ENCODE results near the gene MICAL3. TPM values are rescaled to one million over a fixed set of nuclear protein-coding genes. Genes with fewer than 3 reads are reported as not detected.
"Not testable (repeated sequence)": the region's sequence is repeated elsewhere in the genome, so short reads cannot be mapped to it uniquely, and the experiment has no call there.

The MICAL3 gene
- total RNA-seq, 1 donor from 2014 or later = 41.0 TPM

DNA sequence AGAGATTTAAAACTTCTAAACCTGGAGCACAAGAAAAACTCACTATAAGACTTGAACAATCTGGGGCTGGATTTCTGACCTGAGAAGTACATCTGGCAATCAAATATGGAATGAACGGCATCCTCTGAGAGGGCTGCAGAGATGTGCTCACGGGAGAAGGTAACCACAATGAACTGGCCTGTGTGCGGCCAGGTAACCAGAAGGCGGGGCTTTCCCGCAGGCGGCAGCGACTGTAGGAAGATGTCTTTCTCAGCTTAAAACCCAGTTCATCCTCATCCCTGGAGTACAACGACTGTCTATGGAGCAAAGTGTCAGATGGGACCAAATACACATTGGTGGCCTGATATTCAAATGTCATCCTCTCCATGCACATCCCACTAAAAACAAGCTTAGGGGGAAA is 24.5 kb downstream of the MICAL3 start:
- no peak for DNase-seq

DNA sequence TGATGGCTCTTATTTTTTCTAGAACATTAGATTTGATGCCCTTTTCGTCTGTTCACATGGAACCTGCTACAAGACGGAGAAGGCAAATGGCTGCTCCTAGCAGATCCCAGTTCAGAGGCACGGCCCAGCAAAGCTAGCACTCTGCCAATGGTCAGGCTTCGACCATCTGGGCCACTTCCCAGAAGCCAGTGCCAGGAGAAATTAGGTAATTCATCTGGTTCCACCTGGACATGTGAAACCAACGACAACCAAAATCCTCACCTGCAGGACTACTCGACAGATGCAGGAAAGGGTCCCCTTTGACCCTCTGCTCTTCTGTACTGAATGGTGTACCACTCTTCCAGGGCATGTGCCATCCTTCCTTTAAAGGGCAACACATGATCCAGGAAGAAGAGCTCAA is 25.4 kb downstream of the MICAL3 start:
- DNase-seq = no peak

DNA sequence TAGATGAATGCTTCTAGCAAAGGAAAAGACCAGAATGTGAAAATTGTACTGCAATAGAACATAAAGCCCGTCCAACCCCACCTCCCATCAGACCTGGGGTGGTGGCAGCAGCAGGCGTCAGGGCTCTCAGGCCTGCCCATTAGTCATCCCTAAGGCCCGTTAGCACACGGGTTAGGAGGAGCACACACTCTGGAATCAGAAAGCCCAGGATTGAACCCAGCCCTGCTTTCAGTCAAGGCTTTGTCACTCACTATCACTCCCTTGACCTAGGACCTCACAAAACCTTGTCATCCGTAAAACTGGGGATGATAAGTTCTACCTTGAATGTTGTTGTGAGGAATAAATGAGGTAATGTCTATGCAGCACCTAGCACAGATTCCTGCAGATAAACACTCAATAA is 26.9 kb downstream of the MICAL3 start:
- no peak for DNase-seq

DNA sequence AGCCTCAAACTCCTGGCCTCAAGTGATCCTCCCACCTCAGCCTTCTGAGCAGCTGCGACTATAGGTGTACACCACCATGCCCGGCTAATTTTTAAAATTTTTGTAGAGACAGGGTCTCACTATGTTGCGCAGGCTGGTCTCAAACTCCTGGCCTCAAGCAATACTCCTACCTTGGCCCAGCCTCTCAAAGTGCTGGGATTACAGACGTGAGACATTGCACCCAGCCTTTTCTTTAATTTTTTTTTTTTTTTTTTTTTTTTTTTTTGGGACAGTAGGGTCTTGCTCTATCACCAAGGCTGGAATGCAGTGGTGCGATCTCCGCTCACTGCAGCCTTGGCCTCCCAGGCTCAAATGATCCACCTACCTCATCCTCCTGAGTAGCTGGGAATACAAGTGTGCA is 29.1 kb downstream of the MICAL3 start:
- not testable (repeated sequence) for DNase-seq

DNA sequence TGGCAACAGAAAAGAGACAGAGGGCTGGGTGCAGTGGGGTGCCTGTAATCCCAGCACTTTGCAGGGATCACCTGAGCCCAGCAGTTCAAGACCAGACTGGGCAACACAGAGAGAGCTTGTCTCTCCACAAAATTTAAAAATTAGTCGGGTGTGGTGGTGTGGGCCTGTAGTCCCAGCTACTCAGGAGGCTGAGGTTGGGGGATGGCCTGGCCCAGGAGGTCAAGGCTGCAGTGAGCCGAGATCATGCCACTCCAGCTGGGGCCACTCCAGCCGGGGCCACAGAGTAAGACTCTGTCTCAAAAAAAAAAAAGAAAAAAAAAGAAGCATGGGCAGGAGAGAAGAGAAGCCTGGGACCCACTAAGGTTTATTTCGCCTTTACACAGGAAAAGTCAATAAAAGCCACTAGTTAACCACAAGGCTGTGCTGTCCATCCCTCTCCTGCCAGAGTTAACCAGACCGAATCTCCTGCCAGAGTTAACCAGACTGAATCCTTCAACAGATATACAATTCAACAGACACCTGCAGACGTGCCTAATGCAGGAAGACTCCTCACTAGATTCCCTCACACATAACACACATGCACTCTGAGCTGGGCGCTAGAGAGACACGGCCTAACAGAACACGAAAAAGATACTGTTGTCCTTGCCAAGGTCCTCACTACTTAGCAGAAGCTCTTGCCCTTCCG is 29.8 kb downstream of the MICAL3 start:
- DNase-seq = no peak

DNA sequence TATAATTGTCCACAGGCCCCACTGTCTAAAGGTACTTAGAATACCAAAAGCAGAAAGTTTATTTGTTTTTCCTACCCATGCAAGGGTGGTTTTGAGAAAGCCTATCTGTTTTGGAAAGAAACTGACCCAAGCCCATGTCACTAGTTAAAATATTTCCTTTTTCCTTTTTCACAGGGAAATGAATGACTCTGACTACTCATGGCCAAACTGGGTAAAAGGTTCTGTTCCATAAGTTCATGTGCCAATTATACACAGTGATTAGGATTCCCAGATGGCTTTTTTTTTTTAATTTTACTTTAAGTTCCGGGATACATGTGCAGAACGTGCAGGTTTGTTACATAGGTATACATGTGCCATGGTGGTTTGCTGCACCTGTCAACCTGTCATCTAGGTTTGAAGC is 31.4 kb downstream of the MICAL3 start:
- not testable (repeated sequence) for DNase-seq

DNA sequence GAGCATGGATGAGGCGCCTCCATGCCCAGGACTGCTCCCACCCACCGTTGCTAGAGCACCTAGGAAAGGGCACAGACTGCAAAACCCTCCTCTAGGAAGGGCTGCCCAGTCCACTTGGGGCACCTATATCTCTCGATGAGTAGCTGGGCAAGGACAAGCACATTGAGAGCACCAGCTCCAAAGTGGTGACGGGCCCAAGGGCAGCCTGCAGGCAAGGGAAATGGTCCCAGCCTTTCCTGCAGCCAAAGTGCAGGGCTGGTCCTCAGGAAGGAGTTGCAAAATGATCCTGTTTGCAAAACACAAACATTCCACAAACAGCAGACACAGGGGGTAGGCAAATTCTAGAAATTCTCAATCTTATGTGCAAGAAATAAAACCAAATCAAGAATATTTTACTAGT is 32.4 kb downstream of the MICAL3 start:
- DNase-seq = not testable (repeated sequence)

DNA sequence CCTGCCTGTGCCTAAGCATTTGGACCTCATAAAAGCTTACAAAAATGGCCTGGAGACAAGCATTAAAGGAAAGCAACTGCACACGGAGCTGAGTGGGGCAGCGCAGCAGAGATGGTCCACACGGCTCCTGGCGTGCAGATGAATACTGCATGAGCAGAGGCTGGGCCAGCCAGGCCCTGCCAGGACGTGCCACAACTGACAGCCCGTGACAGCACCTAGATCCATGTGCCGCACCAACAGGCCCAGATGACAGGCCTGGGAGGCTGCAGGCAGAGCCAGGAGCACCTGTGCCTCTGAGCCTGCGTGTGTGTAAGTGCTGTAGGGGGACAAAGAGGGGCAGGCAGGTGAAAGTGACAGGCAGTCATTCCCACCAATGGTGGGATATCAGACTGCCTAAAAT is 33.4 kb downstream of the MICAL3 start:
- DNase-seq = no peak

DNA sequence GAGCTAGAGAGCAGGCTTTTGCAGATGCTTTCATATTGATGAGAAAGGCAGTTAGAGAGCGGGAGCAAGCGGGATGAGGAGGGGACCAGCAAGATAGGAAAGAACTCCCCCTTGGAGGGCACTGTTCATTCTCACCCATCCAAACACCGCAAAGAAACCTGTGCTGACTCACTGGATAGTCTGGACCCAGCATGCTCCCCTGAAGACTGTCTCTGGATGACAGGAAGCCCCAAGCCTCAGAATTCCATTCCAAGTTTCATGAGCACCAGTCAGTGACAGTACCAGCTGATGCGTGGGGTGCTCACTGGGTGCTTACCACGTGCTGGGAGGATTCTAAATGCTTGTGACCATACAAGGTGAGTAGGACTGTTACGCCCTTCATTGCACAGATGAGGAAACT is 34.2 kb downstream of the MICAL3 start:
- DNase-seq = no peak

DNA sequence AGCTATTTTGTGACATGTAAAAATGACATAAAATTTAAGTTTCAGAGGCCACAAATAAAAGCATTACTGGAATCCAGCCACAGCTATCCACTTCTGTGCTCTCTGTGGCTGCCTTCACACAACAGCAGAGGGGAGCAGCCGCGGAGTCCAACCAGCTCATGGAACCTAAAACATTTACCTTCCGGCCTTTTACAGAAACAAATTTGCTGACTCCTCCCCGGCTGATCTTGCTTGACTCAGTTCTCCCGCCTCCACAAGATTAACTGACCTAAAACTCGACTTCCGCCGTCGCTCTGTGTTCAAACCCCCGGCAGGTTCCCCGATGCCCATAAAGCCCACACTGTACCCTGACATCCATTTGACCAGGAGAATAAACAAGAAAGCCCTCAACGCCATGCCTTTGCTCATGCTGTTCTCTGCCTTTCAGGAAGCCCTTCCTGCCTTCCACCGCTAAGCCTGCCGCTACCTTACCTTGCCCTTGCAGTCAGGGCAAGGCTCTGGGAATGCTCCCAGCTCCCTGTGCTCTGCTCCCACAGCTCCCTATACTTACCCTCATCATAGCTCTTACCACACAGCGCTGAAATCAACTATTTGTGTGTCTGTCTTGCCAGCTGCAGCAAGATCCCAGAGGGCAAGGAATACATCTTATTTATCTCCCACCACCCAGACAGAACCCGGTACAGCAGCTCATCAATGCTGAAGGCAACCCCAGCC is 35.4 kb downstream of the MICAL3 start:
- no peak for DNase-seq

DNA sequence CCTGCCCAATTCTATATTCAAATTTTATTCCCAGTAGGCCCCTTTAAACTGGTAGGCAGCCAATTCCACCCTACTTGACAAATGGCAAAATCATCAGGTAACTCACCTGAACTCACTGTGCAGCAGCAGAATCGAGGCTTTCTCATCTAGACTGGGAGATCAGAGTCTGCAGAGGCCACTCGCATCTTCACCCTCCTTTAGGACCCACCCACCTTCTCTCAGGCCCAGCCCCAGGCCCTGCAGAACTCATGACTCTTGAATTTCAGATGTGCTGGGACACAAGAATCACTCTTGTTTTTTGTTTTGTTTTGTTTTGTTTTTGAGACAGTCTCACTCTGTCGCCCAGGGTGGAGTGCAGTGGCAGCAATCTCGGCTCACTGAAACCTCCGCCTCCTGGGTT is 38.8 kb downstream of the MICAL3 start:
- DNase-seq = no peak

DNA sequence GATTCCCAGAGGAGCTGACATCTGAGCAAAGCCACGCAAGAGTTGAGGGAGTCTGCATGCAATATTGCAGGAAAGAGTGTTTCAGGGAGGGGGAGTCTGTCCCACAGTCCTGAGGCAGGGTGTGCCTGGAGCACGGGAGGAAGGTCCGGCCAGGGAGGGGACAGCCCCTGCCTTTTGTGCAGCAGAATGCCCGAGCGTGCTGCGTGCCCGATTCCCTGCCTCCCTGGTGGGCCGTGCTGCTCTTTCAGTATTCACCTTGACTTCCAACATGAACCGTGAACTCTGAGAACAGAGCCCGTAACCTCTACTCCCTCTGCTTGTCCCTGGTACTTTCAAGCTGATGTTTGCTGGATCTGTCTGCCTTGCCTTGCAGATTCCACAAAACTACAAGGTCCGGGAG is 39.3 kb downstream of the MICAL3 start:
- DNase-seq = not testable (repeated sequence)

DNA sequence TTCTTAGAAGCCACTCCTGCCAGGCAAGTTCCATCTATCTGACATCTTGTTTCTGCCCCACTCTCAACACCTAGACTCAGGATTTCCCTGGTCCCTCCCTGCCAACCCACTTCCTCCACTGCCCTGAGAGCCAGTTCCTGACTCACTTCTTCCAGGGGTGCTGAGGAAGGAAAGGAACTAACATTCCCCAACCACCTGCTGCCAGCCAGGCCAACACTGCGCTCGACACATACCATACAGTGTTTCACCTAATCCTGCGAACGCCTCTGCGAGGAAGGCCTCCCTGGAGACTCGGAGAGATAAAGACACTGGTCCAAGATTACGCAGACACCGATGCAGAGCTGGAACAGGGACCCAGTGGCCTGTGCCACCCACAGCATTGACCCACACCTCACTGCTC is 40.2 kb downstream of the MICAL3 start:
- no peak for DNase-seq

DNA sequence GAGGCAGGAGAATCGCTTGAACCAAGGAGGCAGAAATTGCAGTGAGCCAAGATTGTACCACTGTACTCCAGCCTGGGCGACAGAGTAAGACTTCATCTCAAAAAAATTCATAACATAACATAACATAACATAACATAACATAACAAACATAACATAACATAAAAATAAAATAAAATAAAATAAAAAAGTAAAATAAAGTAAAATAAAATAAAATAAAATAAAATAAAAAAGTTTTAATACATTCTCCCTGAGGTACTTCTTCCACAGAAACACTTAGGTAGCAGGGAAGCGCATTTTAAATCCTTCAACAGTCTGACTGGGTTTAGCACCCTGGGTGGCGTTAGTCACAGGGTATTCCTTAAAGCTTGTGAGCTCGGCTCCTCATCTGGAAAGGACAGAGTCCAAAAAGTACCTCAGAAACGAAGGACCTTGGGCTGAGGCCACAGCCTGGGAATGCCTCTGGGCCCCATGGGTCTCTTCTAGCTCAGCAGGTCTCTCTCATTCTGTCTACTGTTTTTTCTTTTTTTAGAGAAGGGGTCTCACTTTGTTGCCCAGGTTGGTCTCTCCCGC is 41.7 kb downstream of the MICAL3 start:
- no peak for DNase-seq

DNA sequence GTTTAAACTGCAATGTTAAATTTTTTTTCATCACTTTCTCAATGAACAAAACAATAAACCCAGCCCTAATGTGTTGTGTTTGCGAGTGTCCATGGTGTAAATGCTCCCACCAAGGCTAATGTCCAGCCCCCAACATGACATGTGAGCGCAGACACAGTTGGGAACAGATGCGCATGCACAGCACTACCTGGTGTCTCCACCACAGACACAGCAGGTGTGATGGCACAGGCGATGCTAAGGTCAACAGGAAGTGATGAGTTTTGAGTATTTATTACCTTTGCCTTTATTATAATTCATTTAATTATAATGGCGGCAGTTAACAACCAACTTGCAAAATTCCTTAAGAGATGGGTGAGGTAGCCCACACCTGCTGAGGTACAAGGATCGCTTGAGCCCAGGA is 42.9 kb downstream of the MICAL3 start:
- DNase-seq = no peak

DNA sequence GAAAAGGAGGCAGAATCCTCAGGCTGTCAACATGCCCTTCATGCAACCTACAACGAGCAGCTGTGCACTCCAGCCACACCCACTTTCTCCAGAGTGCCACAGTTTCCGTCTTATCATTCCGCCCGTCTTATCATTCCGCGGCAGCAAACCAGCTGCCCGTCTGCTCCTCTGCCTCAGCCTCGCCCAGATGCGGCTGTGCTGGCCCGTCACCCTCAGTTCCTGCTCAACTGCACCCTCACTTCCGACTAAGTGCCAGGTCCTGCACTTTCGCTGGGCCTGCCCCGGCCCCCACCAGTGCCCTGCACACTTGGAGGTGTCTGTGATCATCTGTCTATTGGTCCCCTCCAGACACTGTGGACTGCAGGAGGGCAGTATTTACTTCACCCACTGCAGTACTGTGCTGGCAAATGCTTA is 43.7 kb downstream of the MICAL3 start:
- DNase-seq = peak; percentile 75

DNA sequence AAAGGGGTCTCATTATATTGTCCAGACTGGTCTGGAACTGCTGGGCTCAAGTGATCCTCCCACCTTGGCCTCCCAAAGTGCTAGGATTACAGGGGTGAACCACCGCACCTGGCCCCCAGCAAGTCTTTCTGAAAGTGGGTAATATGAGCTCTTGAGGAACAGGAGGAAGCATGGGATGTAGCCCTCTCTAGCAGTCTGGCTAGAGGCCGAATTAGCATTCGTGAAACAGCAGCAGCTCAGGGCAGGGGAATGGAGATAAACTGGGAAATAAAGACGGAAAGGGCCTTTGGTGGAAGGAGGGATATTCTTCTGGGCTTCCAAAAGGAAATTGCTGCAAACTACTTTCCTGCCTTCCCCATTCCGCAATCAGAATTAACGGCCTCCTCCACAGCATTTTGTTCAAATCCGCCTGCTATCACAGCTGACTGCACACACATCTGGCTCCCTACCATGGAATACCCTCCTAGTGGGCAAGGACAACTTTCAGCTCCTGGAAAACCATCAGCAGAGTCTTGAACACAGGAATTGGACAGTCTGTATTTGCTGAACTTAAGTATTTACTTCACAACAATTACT is 44.3 kb downstream of the MICAL3 start:
- no peak for DNase-seq

DNA sequence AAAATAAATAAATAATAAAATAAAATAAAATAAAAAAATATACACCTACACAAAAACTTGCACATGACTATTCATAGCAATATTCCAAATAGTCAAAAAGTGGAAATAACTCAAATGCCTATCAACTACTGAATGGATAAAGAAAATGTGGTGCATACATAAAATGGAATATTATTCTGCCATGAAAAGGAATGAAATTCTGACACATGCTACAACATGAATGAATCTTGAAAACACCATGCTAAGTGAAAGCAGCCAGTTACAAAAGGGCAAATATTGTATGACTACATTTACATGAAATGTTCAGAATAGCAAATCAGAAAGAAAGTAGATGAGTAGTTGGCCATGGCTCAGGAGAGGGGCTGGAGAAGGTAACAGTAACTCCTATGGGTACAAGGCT is 46.3 kb downstream of the MICAL3 start:
- DNase-seq = no peak

DNA sequence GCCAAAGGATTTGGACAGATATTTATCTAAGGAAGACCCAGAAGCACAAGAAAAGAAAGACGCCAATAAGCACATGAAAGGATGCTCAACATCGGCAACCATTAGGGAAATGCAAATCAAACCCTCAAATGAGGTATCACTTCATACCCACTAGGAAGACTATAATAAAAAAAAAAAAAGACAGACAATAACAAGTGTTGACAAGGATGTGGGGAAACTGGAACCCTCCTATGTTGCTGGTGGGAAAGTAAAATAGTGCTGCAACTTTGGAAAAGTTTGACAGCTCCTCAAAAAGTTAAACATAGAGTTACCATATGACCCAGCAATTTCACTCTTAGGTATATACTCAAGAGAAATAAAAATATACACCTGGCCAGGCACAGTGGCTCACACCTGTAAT is 47.0 kb downstream of the MICAL3 start:
- DNase-seq = no peak

DNA sequence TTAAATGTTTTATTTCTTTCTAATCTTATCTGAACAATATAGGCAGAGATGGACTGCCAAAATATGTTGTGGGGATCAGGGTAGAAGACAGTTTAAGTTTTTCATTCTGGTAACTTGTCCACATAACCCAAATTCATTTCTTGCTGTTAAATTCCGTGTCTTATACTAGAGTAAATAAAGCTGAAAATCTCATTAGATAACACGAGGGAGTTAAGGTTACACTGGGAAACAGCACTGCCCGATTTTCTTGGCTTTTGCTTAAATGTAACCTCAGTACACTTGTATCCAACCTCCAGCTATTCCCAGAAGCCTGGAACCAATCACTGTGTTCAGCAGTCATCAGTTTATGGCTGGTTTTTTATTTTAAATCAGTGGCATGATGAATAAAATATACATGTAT is 48.2 kb downstream of the MICAL3 start:
- DNase-seq = no peak

DNA sequence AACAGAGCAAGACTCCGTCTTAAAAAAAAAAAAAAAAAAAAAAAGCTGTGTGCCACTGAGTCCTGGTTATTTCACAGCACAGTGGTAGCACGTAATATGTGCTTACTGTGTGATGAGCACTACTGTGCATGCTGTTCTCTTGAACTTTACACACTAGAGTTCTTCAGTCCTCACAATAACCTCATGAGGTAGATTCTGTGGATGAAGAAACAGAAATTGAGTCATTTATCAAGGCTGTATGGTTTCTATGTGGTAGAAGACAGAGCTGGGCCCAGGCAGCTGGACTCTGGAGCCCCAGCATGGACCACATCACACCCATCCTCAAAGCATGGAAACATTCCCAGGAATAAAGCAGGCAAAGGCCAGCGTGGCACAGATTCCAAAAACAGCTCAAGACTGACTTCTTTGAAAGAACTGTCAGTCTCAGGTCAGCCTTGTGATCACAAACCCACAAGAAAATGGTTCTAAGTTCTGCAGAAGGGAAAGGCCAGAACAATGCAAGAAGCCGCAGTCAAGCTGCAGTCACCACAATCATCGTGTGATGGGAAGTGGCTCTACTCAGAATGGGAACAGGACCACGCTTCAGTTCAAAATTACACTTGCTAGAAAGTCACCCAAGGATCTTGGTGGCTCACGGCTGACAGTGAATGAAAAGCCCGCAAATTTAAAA is 49.5 kb downstream of the MICAL3 start:
- no peak for DNase-seq

DNA sequence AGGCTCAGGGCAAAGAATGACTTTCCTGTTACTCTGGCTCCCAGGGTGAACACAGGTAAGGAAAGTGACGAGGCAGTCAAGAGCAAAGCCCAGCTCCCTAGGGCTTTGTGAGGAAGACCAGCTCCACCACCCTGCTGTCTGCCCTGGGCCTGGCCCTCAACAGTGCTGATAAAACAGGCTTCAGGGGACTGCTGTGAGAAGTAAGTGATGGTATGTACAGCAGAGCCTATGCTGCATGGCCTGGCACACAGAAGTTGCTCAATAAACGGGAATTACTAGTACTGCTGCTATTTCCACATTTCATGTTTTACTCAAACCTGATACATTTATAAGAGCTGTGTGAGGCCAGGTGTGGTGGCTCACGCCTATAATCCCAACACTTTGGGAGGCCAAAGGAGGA is 50.3 kb downstream of the MICAL3 start:
- DNase-seq = no peak

DNA sequence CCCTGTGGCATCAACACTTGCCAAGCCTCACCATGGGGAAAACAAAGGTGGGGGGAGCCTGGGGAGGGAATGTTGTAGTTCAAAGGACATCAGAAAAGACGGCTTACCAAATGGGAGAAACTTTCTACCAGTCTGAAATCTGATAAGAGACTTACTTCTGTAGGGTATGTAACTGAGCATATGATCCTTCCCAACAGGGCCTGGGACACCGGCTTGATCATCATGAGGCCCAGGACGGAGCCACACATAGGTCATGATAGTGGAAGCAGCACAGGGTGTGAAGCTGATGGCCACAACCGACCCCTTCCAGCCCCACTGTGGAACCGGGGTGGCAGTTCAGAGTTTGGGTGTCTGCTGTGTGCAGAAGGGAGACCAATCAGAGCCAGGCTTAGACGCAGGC is 51.1 kb downstream of the MICAL3 start:
- no peak for DNase-seq

Data from tongue (tissue), 2 donors.